Lung (tissue), 12 donors: ENCODE results near the gene APBB2. TPM values are rescaled to one million over a fixed set of nuclear protein-coding genes. Genes with fewer than 3 reads are reported as not detected.
A peak's percentile ranks its signal among the peaks of the same experiment; 100 is the strongest.

Experiments
- ATAC-seq: fragments of 200-7000 bp; cut with Tn5 transposase; one replicate; pipeline ENCODE4 v1.9.1; 2020; ENCODE audit warnings: moderate number of reproducible peaks; ENCODE audit not compliant: insufficient read depth, low FRiP score
- DNase-seq, 3 donors: peaks; one replicate each; pipeline ENCODE4 v3.0.0-alpha.2; 2013 to 2017
- H3K27ac ChIP-seq, 2 donors: one replicate each; pipeline ENCODE4 v1.5.1; 2013; ENCODE audit warnings: mild to moderate bottlenecking in 2 of 2, moderate library complexity in 2 of 2, control low read depth in 1 of 2, inconsistent platforms in 1 of 2, low read depth in 1 of 2, low read length in 1 of 2
- H3K27me3 ChIP-seq, 3 donors: one replicate each; pipeline ENCODE4 v1.5.1; 2013; ENCODE audit warnings: low read length in 2 of 3; ENCODE audit not compliant: control insufficient read depth in 3 of 3, insufficient read depth in 3 of 3
- H3K36me3 ChIP-seq, 4 donors: one replicate each; pipeline ENCODE4 v1.5.1; 2013; ENCODE audit warnings: low read length in 4 of 4, mild to moderate bottlenecking in 1 of 4, moderate library complexity in 1 of 4; ENCODE audit not compliant: control insufficient read depth in 4 of 4, insufficient read depth in 4 of 4
- H3K4me1 ChIP-seq, 5 donors: one replicate each; pipeline ENCODE4 v1.5.1; 2013; ENCODE audit warnings: low read length in 5 of 5, mild to moderate bottlenecking in 2 of 5, moderate library complexity in 1 of 5; ENCODE audit not compliant: control insufficient read depth in 5 of 5, insufficient read depth in 5 of 5
- H3K4me3 ChIP-seq: one replicate; pipeline ENCODE4 v1.5.1; 2013; ENCODE audit warnings: mild to moderate bottlenecking, control low read depth, moderate library complexity
- H3K9ac ChIP-seq, 2 donors: one replicate each; pipeline ENCODE4 v1.5.1; 2013; ENCODE audit warnings: low read length in 2 of 2, control low read depth in 1 of 2; ENCODE audit not compliant: insufficient read depth in 1 of 2
- H3K9me3 ChIP-seq, 4 donors: one replicate each; pipeline ENCODE4 v1.5.1; 2013; ENCODE audit warnings: low read length in 3 of 4, mild to moderate bottlenecking in 1 of 4, moderate library complexity in 1 of 4; ENCODE audit not compliant: control insufficient read depth in 4 of 4, insufficient read depth in 3 of 4
- WGBS, 2 donors: extraction: QIAGEN DNeasy Blood & Tissue Kit; methylation state at CpG; one replicate each; pipeline ENCODE4 v1.1.7; 2013; 5-methylcytosine and 5-hydroxymethylcytosine counted together
- polyA plus RNA-seq, 2 donors: library from polyadenylated mRNA; stranded (reverse); fragments of 200-250 nt; gene quantifications; one replicate each; pipeline ENCODE4 v1.2.1, GENCODE V29; 2013
- total RNA-seq, 2 donors: library from RNA; depleted of rRNA in 1 of 2; stranded (reverse); fragments of >200 nt in 1 of 2; gene quantifications; one replicate each; pipeline ENCODE4 v1.2.1, GENCODE V29; 2014 to 2021
- TF ChIP-seq, protein P1 (sequence below): IDR thresholded peaks from 2 replicates; pipeline ENCODE4 v1.5.1; 2012; ENCODE audit warnings: mild to moderate bottlenecking; ENCODE audit errors: control extremely low read depth, extremely low read depth
- donor health status: control.
- donor health status: control.
- donor health status: Bipolar disorder and iron deficiency.
- donor health status: healthy.
- donor health status: DM: yes; HTN: yes; CAD: no.

APBB2 gene
- total and polyA plus RNA-seq, 4 donors, result 13.3 to 99.0 (median 40.4) TPM

- Histone ChIP-seq H3K4me1 (peaks cover 0 to 12% (median 5%) of the 10 kb centered on the region in 5 donors), H3K36me3 (no peaks in the 10 kb centered on the region), H3K27ac (no peak overlapping the region), H3K9ac (no peak overlapping the region), H3K4me3 (no peak overlapping the region), H3K9me3 (no peaks in the 10 kb centered on the region), H3K27me3 (no peaks in the 10 kb centered on the region)
- DNase-seq (peak in 2 of 3 donors; percentile 20 to 38), ATAC-seq (no peak)
- TF ChIP-seq, protein P1, sequence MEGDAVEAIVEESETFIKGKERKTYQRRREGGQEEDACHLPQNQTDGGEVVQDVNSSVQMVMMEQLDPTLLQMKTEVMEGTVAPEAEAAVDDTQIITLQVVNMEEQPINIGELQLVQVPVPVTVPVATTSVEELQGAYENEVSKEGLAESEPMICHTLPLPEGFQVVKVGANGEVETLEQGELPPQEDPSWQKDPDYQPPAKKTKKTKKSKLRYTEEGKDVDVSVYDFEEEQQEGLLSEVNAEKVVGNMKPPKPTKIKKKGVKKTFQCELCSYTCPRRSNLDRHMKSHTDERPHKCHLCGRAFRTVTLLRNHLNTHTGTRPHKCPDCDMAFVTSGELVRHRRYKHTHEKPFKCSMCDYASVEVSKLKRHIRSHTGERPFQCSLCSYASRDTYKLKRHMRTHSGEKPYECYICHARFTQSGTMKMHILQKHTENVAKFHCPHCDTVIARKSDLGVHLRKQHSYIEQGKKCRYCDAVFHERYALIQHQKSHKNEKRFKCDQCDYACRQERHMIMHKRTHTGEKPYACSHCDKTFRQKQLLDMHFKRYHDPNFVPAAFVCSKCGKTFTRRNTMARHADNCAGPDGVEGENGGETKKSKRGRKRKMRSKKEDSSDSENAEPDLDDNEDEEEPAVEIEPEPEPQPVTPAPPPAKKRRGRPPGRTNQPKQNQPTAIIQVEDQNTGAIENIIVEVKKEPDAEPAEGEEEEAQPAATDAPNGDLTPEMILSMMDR, result no peak
- WGBS, 2 donors, result 76 to 82% methylated on average over 6 of the region's 6 CpGs
Measured at GRCh38 chr4:41196633-41197332, 17.6 kb downstream of the APBB2 start.

- H3K36me3 ChIP-seq, result no peaks in the 10 kb centered on the region
- H3K27me3 ChIP-seq, result no peaks in the 10 kb centered on the region
- 88% methylated on average over 3 of the region's 3 CpGs for WGBS, 2 donors
- peaks cover 0 to 10% (median 5%) of the 10 kb centered on the region in 5 donors for H3K4me1 ChIP-seq
- H3K9me3 ChIP-seq, result no peaks in the 10 kb centered on the region
- ATAC-seq (no peak), DNase-seq (no peak)
- TF ChIP-seq, protein P1, result no peak
- H3K27ac ChIP-seq, result no peak overlapping the region
- no peak overlapping the region for H3K9ac ChIP-seq
- no peak overlapping the region for H3K4me3 ChIP-seq
Measured at GRCh38 chr4:41192136-41192535, 22.2 kb downstream of the APBB2 start.

DNA sequence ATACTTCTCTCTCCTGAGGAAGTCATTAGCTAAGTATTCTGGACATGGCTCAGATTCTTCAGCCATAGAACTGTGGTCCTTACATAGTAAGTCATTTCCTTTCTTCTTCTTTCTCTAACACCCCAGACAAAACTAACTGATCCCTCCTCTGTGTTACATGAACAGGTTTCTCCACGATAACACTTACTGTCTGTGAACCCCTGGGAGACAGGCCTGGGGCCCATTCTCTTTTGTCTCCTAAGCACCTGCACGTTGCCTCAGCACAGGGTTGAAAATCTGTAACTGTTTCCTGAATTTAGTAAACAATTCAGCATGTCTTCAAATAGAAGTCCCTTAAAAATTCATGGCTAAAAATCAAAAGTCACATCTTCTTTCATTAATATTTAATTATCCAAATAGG lies 24.7 kb downstream of the APBB2 start:
- no peaks in the 10 kb centered on the region for H3K27me3 ChIP-seq
- no peak overlapping the region for H3K9ac ChIP-seq
- TF ChIP-seq, protein P1, result no peak
- H3K4me1 ChIP-seq, result peaks cover 0 to 13% (median 5%) of the 10 kb centered on the region in 5 donors
- no peak overlapping the region for H3K4me3 ChIP-seq
- DNase-seq, result no peak
- ATAC-seq, result no peak
- no peak overlapping the region for H3K27ac ChIP-seq
- H3K36me3 ChIP-seq, result no peaks in the 10 kb centered on the region
- no peaks in the 10 kb centered on the region for H3K9me3 ChIP-seq
- WGBS, 2 donors, result 53 to 65% methylated on average over 2 of the region's 2 CpGs
